GM19240 (cell line): Measurements from ENCODE around the gene SCNN1B.
"Not testable (repeated sequence)": the region's sequence is repeated elsewhere in the genome, so short reads cannot be mapped to it uniquely, and the experiment has no call there.

Experiments
- DNase-seq: peaks from one replicate; pipeline ENCODE4 v3.0.0; 2011; ENCODE audit warnings: low spot score; ENCODE audit not compliant: insufficient read length

The SCNN1B gene

GRCh38 chr16:23378256-23378655 lies 76.2 kb downstream of the SCNN1B start:
- DNase-seq = no peak

GRCh38 chr16:23378921-23379320 lies 76.8 kb downstream of the SCNN1B start:
- no peak for DNase-seq

- no peak for DNase-seq
Observed at GRCh38 chr16:23379707-23380106, 77.6 kb downstream of the SCNN1B start.

GRCh38 chr16:23380501-23380951 lies 78.4 kb downstream of the SCNN1B start:
- DNase-seq = no peak

- DNase-seq = not testable (repeated sequence)
Observed at GRCh38 chr16:23381702-23382101, 79.6 kb downstream of the SCNN1B start.

- DNase-seq = no peak
Observed at GRCh38 chr16:23382279-23382678, 80.2 kb downstream of the SCNN1B start.

GRCh38 chr16:23383881-23384280 lies 81.8 kb downstream of the SCNN1B start:
- no peak for DNase-seq

- no peak for DNase-seq
Observed at GRCh38 chr16:23384878-23385277, 82.8 kb downstream of the SCNN1B start.

GRCh38 chr16:23385441-23385840 lies 83.3 kb downstream of the SCNN1B start:
- no peak for DNase-seq

- DNase-seq = no peak
Observed at GRCh38 chr16:23387666-23388065, 85.6 kb downstream of the SCNN1B start.

GRCh38 chr16:23388786-23389185 lies 86.7 kb downstream of the SCNN1B start:
- no peak for DNase-seq

GRCh38 chr16:23389201-23389600 lies 87.1 kb downstream of the SCNN1B start:
- no peak for DNase-seq

- not testable (repeated sequence) for DNase-seq
Observed at GRCh38 chr16:23389936-23390335, 87.8 kb downstream of the SCNN1B start.

- DNase-seq = no peak
Observed at GRCh38 chr16:23391381-23392222, 89.5 kb downstream of the SCNN1B start.

GRCh38 chr16:23392223-23392600 lies 90.1 kb downstream of the SCNN1B start:
- DNase-seq = no peak

- no peak for DNase-seq
Observed at GRCh38 chr16:23394141-23394831, 92.2 kb downstream of the SCNN1B start.

- DNase-seq = no peak
Observed at GRCh38 chr16:23395732-23396131, 93.6 kb downstream of the SCNN1B start.

GRCh38 chr16:23397464-23397863 lies 95.4 kb downstream of the SCNN1B start:
- DNase-seq = no peak

- DNase-seq = no peak
Observed at GRCh38 chr16:23398987-23399805, 97.1 kb downstream of the SCNN1B start.

GRCh38 chr16:23400447-23400846 lies 98.3 kb downstream of the SCNN1B start:
- not testable (repeated sequence) for DNase-seq

- no peak for DNase-seq
Observed at GRCh38 chr16:23401139-23401538, 99.0 kb downstream of the SCNN1B start.

GRCh38 chr16:23402100-23402499 lies 100.0 kb downstream of the SCNN1B start:
- DNase-seq = no peak
